Transverse colon (tissue), 4 donors: ENCODE measurements around the gene NDUFS6. TPM values are rescaled to one million over a fixed set of nuclear protein-coding genes. Genes with fewer than 3 reads are reported as not detected.

Source experiments
- DNase-seq: peaks from one replicate; pipeline ENCODE4 v3.0.0-alpha.2; 2019
- H3K27ac ChIP-seq, 4 donors: fragments of 200-600 bp; sonication (generic); 2 replicates each; pipeline ENCODE4 v1.5.1; 2016 to 2018; ENCODE audit warnings: inconsistent platforms in 4 of 4
- H3K27me3 ChIP-seq: fragments of 200-600 bp; sonication (generic); 2 replicates; pipeline ENCODE4 v1.5.1; 2017; ENCODE audit warnings: inconsistent platforms
- H3K36me3 ChIP-seq, 4 donors: fragments of 200-600 bp; sonication (generic); 2 replicates each; pipeline ENCODE4 v1.5.1; 2017 to 2019; ENCODE audit warnings: inconsistent platforms in 4 of 4
- H3K4me1 ChIP-seq, 4 donors: fragments of 200-600 bp; sonication (generic); 2 replicates each; pipeline ENCODE4 v1.5.1; 2017 to 2020; ENCODE audit warnings: inconsistent platforms in 4 of 4
- H3K4me3 ChIP-seq, 4 donors: fragments of 200-600 bp; sonication (generic); 1 replicate in 1 of 4; 2 replicates in 3 of 4; pipeline versions ENCODE4 v1.5.1 to v1.6.1; 2017 to 2019; ENCODE audit warnings: inconsistent platforms in 4 of 4
- H3K9me3 ChIP-seq, 2 donors: fragments of 200-600 bp; sonication (generic); 2 replicates each; pipeline ENCODE4 v1.5.1; 2017 to 2019; ENCODE audit warnings: inconsistent platforms in 2 of 2
- EP300 ChIP-seq: sonication (generic); formaldehyde crosslinking; IDR thresholded peaks from one replicate; pipeline ENCODE4 v1.6.1; 2017; ENCODE audit warnings: antibody characterized with exemption, low read depth
- POLR2A ChIP-seq: fragments of 450-650 bp; IDR thresholded peaks from one replicate; pipeline ENCODE4 v1.6.1; 2016; ENCODE audit warnings: antibody characterized with exemption, mild to moderate bottlenecking, moderate library complexity
- POLR2AphosphoS5 ChIP-seq, 3 donors: sonication (generic); formaldehyde crosslinking; IDR thresholded peaks; one replicate each; pipeline ENCODE4 v1.6.1; 2016; ENCODE audit warnings: antibody characterized with exemption in 3 of 3
- WGBS, 2 donors: methylation state at CpG; one replicate each; pipeline ENCODE4 v1.1.5; 2018; ENCODE audit warnings: low coverage in 1 of 2; 5-methylcytosine and 5-hydroxymethylcytosine counted together
- in situ Hi-C, 4 donors: fragments of 200-750 bp; cut with MboI; loops; one replicate each; pipeline versions ENCODE4 v1.15.0 to v1.15.1; 2017; ENCODE audit warnings: low sequenced_read_pairs in 3 of 4, low pct_ligation_motif_present in 1 of 4, low pct_unique_long_range_greater_than_20kb in 1 of 4
- intact Hi-C: fragments of 100-400 bp; cut with DNase I; formaldehyde crosslinking; loops from one replicate; pipeline ENCODE4 v1.15.1; 2023; ENCODE audit warnings: low total_unique reads
- total RNA-seq, 4 donors: library from RNA; depleted of rRNA; stranded (reverse); fragments of >200 nt; gene quantifications; one replicate each; pipeline ENCODE4 v1.1.0, GENCODE V29; 2016
- TF ChIP-seq, protein P1 (sequence below), 5 experiments: fragments of 200-600 bp in 3 of 5; fragments of 450-650 bp in 2 of 5; sonication (generic) in 3 of 5; IDR thresholded peaks; 1 replicate in 2 of 5; 2 replicates in 3 of 5; pipeline ENCODE4 v1.5.1; 2016 to 2017; ENCODE audit warnings: antibody characterized with exemption in 5 of 5, inconsistent platforms in 3 of 5, mild to moderate bottlenecking in 2 of 5, moderate library complexity in 1 of 5

NDUFS6 gene
- 100 to 1,000 TPM in 1 of 4 donors, 10 to 100 TPM in 3; 36.4 to 133 (median 66.4) TPM for total RNA-seq

DNA sequence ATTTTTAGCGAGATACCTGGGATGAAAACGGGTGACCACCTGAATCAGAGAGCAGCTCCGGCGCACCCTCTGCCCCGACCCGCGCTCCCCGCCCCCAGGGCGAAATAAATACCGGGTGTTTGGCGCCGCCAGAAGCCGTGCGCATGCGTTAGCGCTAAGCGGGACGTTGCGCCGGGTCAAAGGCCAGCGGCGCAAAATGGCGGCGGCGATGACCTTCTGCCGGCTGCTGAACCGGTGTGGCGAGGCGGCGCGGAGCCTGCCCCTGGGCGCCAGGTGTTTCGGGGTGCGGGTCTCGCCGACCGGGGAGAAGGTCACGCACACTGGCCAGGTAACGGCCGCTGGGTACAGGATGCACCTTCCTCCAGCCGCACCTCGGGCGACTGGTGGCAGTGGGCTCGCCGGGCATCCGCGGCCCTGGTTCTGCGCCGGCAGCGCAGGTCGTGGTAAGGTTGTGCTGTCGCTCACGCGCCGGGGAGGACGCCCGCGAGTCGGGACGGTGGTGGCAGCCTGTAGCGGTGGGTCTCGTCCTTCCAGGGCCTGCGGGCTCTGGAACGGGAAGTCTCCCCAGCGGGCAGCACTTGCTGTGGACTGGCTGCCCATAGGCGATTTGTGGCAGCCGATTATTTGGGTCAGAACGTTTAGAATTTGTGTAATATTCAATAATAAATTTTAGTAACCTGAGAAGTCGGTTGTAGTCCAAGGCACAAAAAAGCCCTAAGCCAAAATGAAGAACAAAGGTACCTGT lies at the start of gene NDUFS6:
Gene NDUFS6, plus strand, starts transcription at position 186 of the 745 bp plus-strand sequence. Its CDS starts 11 bp downstream, at position 197.
- Histone ChIP-seq H3K4me1 (peaks cover 12 to 38% (median 21%) of the 10 kb centered on the region in 4 donors), H3K36me3 (peaks cover 0 to 22% (median 13%) of the 10 kb centered on the region in 4 donors), H3K4me3 (peak within 1 kb of the TSS; percentile 65 to 94 (median 80)), H3K9me3 (no peaks in the 10 kb centered on the region), H3K27ac (peak within 1 kb of the TSS; percentile 84 to 90 (median 88)), H3K27me3 (no peaks in the 10 kb centered on the region)
- DNase-seq = peak; percentile 86
- WGBS, 2 donors = 0% methylated on average over 54 of the region's 69 CpGs; no CpG with 5 or more reads in 1 of the 2 donors
- in situ Hi-C loops (no loop called here), intact Hi-C loops (no loop called here)
- TF ChIP-seq POLR2AphosphoS5 (IDR thresholded peaks at IDR 0.05) = peak; percentile 72 to 77 (median 72)
- TF ChIP-seq, protein P1, sequence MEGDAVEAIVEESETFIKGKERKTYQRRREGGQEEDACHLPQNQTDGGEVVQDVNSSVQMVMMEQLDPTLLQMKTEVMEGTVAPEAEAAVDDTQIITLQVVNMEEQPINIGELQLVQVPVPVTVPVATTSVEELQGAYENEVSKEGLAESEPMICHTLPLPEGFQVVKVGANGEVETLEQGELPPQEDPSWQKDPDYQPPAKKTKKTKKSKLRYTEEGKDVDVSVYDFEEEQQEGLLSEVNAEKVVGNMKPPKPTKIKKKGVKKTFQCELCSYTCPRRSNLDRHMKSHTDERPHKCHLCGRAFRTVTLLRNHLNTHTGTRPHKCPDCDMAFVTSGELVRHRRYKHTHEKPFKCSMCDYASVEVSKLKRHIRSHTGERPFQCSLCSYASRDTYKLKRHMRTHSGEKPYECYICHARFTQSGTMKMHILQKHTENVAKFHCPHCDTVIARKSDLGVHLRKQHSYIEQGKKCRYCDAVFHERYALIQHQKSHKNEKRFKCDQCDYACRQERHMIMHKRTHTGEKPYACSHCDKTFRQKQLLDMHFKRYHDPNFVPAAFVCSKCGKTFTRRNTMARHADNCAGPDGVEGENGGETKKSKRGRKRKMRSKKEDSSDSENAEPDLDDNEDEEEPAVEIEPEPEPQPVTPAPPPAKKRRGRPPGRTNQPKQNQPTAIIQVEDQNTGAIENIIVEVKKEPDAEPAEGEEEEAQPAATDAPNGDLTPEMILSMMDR (IDR thresholded peaks at IDR 0.05) = peak in 1 of 5 experiments; percentile 8
- no peak for TF ChIP-seq EP300
- TF ChIP-seq POLR2A = peak; percentile 68

DNA sequence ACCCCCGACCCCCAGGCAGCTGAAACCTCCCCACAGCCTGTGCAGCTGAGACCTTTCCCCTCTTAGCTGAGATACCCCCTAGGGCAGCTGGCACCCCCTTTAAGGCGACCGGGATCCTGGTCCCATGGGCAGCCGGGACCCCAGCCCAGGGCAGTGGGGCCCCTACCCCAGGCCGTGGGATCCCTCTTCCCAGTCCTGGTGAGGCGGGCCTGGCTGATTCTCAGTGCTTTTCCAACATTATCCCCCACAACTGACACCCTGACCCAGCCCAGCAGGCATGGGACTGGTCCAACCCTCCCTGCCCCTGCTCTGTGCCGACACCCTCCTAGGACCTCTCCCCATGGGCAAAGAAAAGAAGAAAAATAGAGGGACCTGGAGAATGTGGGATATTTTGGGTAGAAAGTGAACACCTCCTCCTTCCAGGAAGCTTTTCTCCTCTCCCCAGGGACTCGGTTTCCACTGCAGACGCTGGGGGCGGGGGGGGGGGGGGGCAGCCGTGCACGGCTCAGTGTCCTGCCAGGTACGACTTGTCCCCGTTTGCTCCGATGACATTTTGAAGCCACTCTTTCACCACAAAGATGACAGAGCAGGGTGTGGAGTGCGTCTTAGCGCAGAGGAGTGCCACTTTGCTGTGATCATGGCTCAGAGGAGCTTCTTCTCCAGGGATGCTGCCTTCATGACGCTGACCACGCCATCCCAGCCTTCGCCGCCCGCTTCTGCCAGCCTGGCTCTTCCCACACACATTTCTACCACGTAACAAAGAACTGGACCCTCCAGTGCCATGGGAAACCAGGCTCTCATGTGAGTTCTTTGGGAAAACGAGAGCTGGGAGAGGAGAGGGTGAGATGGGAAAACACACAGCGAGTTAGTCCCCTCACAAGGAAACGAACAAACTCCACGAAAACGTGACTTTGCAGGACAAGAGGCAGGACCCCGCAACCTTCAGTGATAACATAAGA lies 49.1 kb upstream of the NDUFS6 start:
- Histone ChIP-seq H3K4me3 (no peak overlapping the region), H3K9me3 (no peaks in the 10 kb centered on the region), H3K36me3 (no peaks in the 10 kb centered on the region), H3K27ac (no peak overlapping the region), H3K27me3 (no peaks in the 10 kb centered on the region), H3K4me1 (no peaks in the 10 kb centered on the region)
- in situ Hi-C loops = loop anchor here in 2 of 4 donors (25.0 kb wide), 1 partner anchor 260 kb away; no protein-coding TSS in a partner anchor
- intact Hi-C loops = no loop called here
- no peak for DNase-seq
- WGBS, 2 donors = 77% methylated on average over 28 of the region's 29 CpGs; no CpG with 5 or more reads in 1 of the 2 donors
- TF ChIP-seq EP300 (no peak), POLR2A (no peak), POLR2AphosphoS5 (IDR thresholded peaks at IDR 0.05) (no peak)
- TF ChIP-seq, protein P1 (IDR thresholded peaks at IDR 0.05) = no peak

DNA sequence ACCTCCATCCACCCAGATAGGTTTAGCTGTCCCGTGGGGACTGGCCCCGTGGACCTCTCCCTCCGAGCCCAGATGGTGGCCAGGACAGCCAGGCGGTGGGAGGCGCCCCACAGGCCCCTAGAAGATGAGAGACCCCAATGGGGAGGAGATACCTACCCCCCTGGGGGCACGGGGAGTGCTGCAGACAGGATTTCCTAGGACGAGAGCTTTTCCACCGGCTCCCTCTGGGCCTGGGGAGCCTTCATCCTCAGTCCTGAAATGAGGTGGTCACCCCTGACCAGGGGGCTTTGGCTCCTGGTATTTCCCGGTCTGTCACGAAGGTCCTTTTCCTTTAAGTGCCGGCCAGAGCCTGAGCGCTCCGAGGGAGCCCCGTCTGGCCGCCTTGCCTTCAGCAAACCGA lies 48.3 kb upstream of the NDUFS6 start:
- no peak for DNase-seq
- in situ Hi-C loops = loop anchor here in 2 of 4 donors (25.0 kb wide), 1 partner anchor 259 kb away; no protein-coding TSS in a partner anchor
- no peaks in the 10 kb centered on the region for H3K4me1 ChIP-seq
- TF ChIP-seq, protein P1 (IDR thresholded peaks at IDR 0.05) = no peak
- no peak for TF ChIP-seq POLR2A
- no peak for TF ChIP-seq POLR2AphosphoS5 (IDR thresholded peaks at IDR 0.05)
- TF ChIP-seq EP300 = no peak
- no peak overlapping the region for H3K4me3 ChIP-seq
- no peaks in the 10 kb centered on the region for H3K27me3 ChIP-seq
- no peaks in the 10 kb centered on the region for H3K36me3 ChIP-seq
- intact Hi-C loops = no loop called here
- WGBS, 2 donors = 50 to 75% methylated on average over 1 to 16 of the region's 16 CpGs
- no peaks in the 10 kb centered on the region for H3K9me3 ChIP-seq
- H3K27ac ChIP-seq = no peak overlapping the region

DNA sequence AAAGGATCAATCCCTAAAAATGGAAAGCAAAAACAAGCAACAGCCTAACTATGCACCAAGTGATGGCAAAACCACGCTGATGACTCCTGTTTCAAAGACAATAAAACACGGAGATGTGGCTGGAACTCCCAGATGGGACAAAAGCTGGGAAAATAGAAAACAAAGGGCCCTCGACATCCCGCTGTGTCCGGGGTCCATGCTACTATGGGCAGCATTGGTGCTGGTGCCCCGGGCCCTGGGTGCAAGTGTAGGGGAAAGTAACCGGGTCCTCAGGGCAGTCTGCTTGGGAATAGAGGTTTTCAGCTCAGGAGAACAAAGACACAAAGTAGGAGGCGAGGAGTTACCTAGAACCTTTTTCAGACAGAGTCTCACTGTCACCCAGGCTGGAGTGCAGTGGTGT lies 47.7 kb upstream of the NDUFS6 start:
- in situ Hi-C loops = loop anchor here in 2 of 4 donors (25.0 kb wide), 1 partner anchor 259 kb away; no protein-coding TSS in a partner anchor

More for the DNA sequence above, 47.7 kb upstream of the NDUFS6 start:
- 65 to 79% methylated on average over 7 to 8 of the region's 8 CpGs for WGBS, 2 donors
- H3K27me3 ChIP-seq = no peaks in the 10 kb centered on the region
- no peaks in the 10 kb centered on the region for H3K36me3 ChIP-seq
- DNase-seq = no peak
- TF ChIP-seq POLR2A (no peak), POLR2AphosphoS5 (IDR thresholded peaks at IDR 0.05) (no peak), EP300 (no peak)
- TF ChIP-seq, protein P1 (IDR thresholded peaks at IDR 0.05) = no peak
- H3K4me1 ChIP-seq = no peaks in the 10 kb centered on the region
- H3K4me3 ChIP-seq = no peak overlapping the region
- no peaks in the 10 kb centered on the region for H3K9me3 ChIP-seq
- no peak overlapping the region for H3K27ac ChIP-seq
- intact Hi-C loops = no loop called here
